Tibial nerve (tissue), 4 donors: ENCODE measurements around the gene INSYN1.

Experiments
- CTCF ChIP-seq, 5 experiments: fragments of 200-600 bp in 3 of 5; fragments of 450-650 bp in 2 of 5; sonication (generic) in 3 of 5; IDR thresholded peaks; one replicate each; pipeline ENCODE4 v1.5.1; 2016 to 2019; ENCODE audit warnings: antibody characterized with exemption in 5 of 5, mild to moderate bottlenecking in 3 of 5, moderate library complexity in 2 of 5
- EP300 ChIP-seq, 2 donors: sonication (generic); formaldehyde crosslinking; IDR thresholded peaks; one replicate each; pipeline ENCODE4 v1.6.1; 2017; ENCODE audit warnings: antibody characterized with exemption in 2 of 2, mild to moderate bottlenecking in 1 of 2
- POLR2A ChIP-seq, 2 donors: fragments of 450-650 bp; IDR thresholded peaks; one replicate each; pipeline ENCODE4 v1.6.1; 2017; ENCODE audit warnings: antibody characterized with exemption in 2 of 2, mild to moderate bottlenecking in 2 of 2, moderate library complexity in 2 of 2

GRCh38 chr15:73708691-73709090, 44.5 kb downstream of the INSYN1 start:
- TF ChIP-seq CTCF (IDR thresholded peaks at IDR 0.05), result no peak
- no peak for TF ChIP-seq POLR2A (IDR thresholded peaks at IDR 0.05)
- TF ChIP-seq EP300 (IDR thresholded peaks at IDR 0.05), result no peak
